Liver (tissue), 9 donors: ENCODE results near the gene ZFP36L2. TPM values are rescaled to one million over a fixed set of nuclear protein-coding genes. Genes with fewer than 3 reads are reported as not detected.

Source experiments
- DNase-seq: peaks from one replicate; pipeline ENCODE4 v3.0.0-alpha.2; 2017; ENCODE audit warnings: low spot score
- H3K27ac ChIP-seq, 2 donors: one replicate each; pipeline ENCODE4 v1.7.0; 2013; ENCODE audit warnings: inconsistent platforms in 2 of 2, low read length in 2 of 2, control low read depth in 1 of 2, low read depth in 1 of 2, mild to moderate bottlenecking in 1 of 2
- H3K27me3 ChIP-seq, 4 donors: one replicate each; pipeline versions ENCODE4 v1.6.1 to v1.7.0; 2013; ENCODE audit warnings: low read length in 3 of 4, inconsistent platforms in 1 of 4, mild to moderate bottlenecking in 1 of 4, moderate library complexity in 1 of 4; ENCODE audit not compliant: control insufficient read depth in 4 of 4, insufficient read depth in 4 of 4
- H3K36me3 ChIP-seq, 4 donors: one replicate each; pipeline versions ENCODE4 v1.6.1 to v1.7.0; 2013; ENCODE audit warnings: low read length in 3 of 4, mild to moderate bottlenecking in 3 of 4, low read depth in 1 of 4, moderate library complexity in 1 of 4; ENCODE audit not compliant: control insufficient read depth in 4 of 4, insufficient read depth in 3 of 4
- H3K4me1 ChIP-seq, 4 donors: one replicate each; pipeline versions ENCODE4 v1.6.1 to v1.7.0; 2013; ENCODE audit warnings: low read length in 3 of 4, mild to moderate bottlenecking in 3 of 4, moderate library complexity in 1 of 4; ENCODE audit not compliant: control insufficient read depth in 4 of 4, insufficient read depth in 4 of 4
- H3K4me3 ChIP-seq, 3 donors: one replicate each; pipeline versions ENCODE4 v1.6.1 to v1.7.0; 2013; ENCODE audit warnings: low read length in 3 of 3, control low read depth in 1 of 3, low read depth in 1 of 3, mild to moderate bottlenecking in 1 of 3
- H3K9ac ChIP-seq, 2 donors: one replicate each; pipeline ENCODE4 v1.7.0; 2013; ENCODE audit warnings: low read length in 2 of 2, mild to moderate bottlenecking in 2 of 2, moderate library complexity in 2 of 2, control low read depth in 1 of 2, low read depth in 1 of 2
- H3K9me3 ChIP-seq, 4 donors: one replicate each; pipeline versions ENCODE4 v1.6.1 to v1.7.0; 2013; ENCODE audit warnings: low read length in 3 of 4; ENCODE audit not compliant: control insufficient read depth in 4 of 4
- ATF3 ChIP-seq: IDR thresholded peaks from 2 replicates; pipeline ENCODE4 v1.6.1; 2016; ENCODE audit warnings: antibody characterized with exemption
- CTCF ChIP-seq: fragments of 150-350 bp; IDR thresholded peaks from 2 replicates; pipeline ENCODE4 v1.5.1; 2017; ENCODE audit warnings: improper control_type of control experiment, low read depth, low read length; ENCODE audit not compliant: missing input control
- EGR1 ChIP-seq, 2 donors: IDR thresholded peaks; 2 replicates each; pipeline ENCODE4 v1.6.1; 2016 to 2018; ENCODE audit warnings: antibody characterized with exemption in 2 of 2, low read depth in 2 of 2
- FOXA1 ChIP-seq: IDR thresholded peaks from 2 replicates; pipeline ENCODE4 v1.6.1; 2016; ENCODE audit warnings: antibody characterized with exemption
- FOXA2 ChIP-seq: IDR thresholded peaks from 2 replicates; pipeline ENCODE4 v1.6.1; 2016; ENCODE audit warnings: antibody characterized with exemption
- GABPA ChIP-seq, 2 donors: IDR thresholded peaks in 1 of 2; conservative IDR thresholded peaks in 1 of 2; 2 replicates each; pipeline ENCODE4 v1.6.1; 2016; ENCODE audit warnings: antibody characterized with exemption in 2 of 2, mild to moderate bottlenecking in 1 of 2, moderate library complexity in 1 of 2
- HNF4A ChIP-seq, 2 donors: conservative IDR thresholded peaks; 2 replicates each; pipeline ENCODE4 v1.6.1; 2016; ENCODE audit warnings: antibody characterized with exemption in 2 of 2, mild to moderate bottlenecking in 2 of 2
- HNF4G ChIP-seq: IDR thresholded peaks from 2 replicates; pipeline ENCODE4 v1.6.1; 2016; ENCODE audit warnings: antibody characterized with exemption
- JUND ChIP-seq, 2 donors: IDR thresholded peaks; 2 replicates each; pipeline ENCODE4 v1.6.1; 2016; ENCODE audit warnings: antibody characterized with exemption in 2 of 2
- MAX ChIP-seq: IDR thresholded peaks from 2 replicates; pipeline ENCODE4 v1.6.1; 2016; ENCODE audit warnings: antibody characterized with exemption
- NR2F2 ChIP-seq: IDR thresholded peaks from 2 replicates; pipeline ENCODE4 v1.6.1; 2016; ENCODE audit warnings: antibody characterized with exemption
- RAD21 ChIP-seq, 2 donors: IDR thresholded peaks; 2 replicates each; pipeline ENCODE4 v1.6.1; 2016; ENCODE audit warnings: antibody characterized with exemption in 2 of 2, mild to moderate bottlenecking in 2 of 2
- RXRA ChIP-seq, 2 donors: IDR thresholded peaks; 2 replicates each; pipeline ENCODE4 v1.6.1; 2017 to 2018; ENCODE audit warnings: antibody characterized with exemption in 2 of 2, mild to moderate bottlenecking in 1 of 2
- ZBTB33 ChIP-seq: IDR thresholded peaks from 2 replicates; pipeline ENCODE4 v1.6.1; 2016; ENCODE audit warnings: antibody characterized with exemption
- WGBS: extraction: QIAGEN DNeasy Blood & Tissue Kit; methylation state at CpG from one replicate; pipeline ENCODE4 v1.1.7; 2013; 5-methylcytosine and 5-hydroxymethylcytosine counted together
- polyA plus RNA-seq, 2 donors: library from polyadenylated mRNA; stranded (reverse) in 1 of 2; unstranded in 1 of 2; fragments of 200-250 nt in 1 of 2; fragments of >200 nt in 1 of 2; fragmentation: Nextera tagmentation in 1 of 2; extraction: Ambion mirVana in 1 of 2; gene quantifications; one replicate each; pipeline versions ENCODE4 v1.2.1 to v1.2.3, GENCODE V29; 2013 to 2015
- total RNA-seq, 2 donors: library from RNA; depleted of rRNA; stranded (reverse); fragments of >200 nt; gene quantifications; one replicate each; pipeline ENCODE4 v1.2.3, GENCODE V29; 2014
- donor health status: healthy.
- donor health status: healthy.
- donor health status: healthy.
- donor health status: healthy.
- donor health status: healthy.

Gene ZFP36L2
- total and polyA plus RNA-seq, 4 donors = 10.3 to 26.8 (median 18.9) TPM

- Histone ChIP-seq H3K9me3 (no peaks in the 10 kb centered on the region), H3K27me3 (no peaks in the 10 kb centered on the region), H3K4me1 (peaks cover 7 to 30% (median 18%) of the 10 kb centered on the region in 4 donors), H3K4me3 (no peak overlapping the region), H3K27ac (no peak overlapping the region), H3K9ac (no peak overlapping the region), H3K36me3 (no peaks in the 10 kb centered on the region)
- WGBS = 94% methylated on average over 6 of the region's 6 CpGs
- DNase-seq = no peak
- no peak for TF ChIP-seq ZBTB33
- TF ChIP-seq MAX = no peak
- TF ChIP-seq FOXA1 = no peak
- TF ChIP-seq RAD21 (IDR thresholded peaks at IDR 0.05) = no peak
- no peak for TF ChIP-seq NR2F2
- no peak for TF ChIP-seq HNF4A (conservative IDR thresholded peaks at IDR 0.05)
- no peak for TF ChIP-seq CTCF
- TF ChIP-seq EGR1 (IDR thresholded peaks at IDR 0.05; ENCODE audit: low read depth in 2 of 2) = no peak
- TF ChIP-seq JUND (IDR thresholded peaks at IDR 0.05) = no peak
- no peak for TF ChIP-seq ATF3
- TF ChIP-seq FOXA2 = no peak
- no peak for TF ChIP-seq HNF4G
- no peak for TF ChIP-seq GABPA (IDR thresholded peaks at IDR 0.05 in 1 of 2, conservative IDR thresholded peaks at IDR 0.05 in 1 of 2)
- no peak for TF ChIP-seq RXRA (IDR thresholded peaks at IDR 0.05)
Observed at GRCh38 chr2:43215673-43216255, 10.6 kb downstream of the ZFP36L2 start.

- TF ChIP-seq FOXA2 = no peak
- TF ChIP-seq RAD21 (IDR thresholded peaks at IDR 0.05) = no peak
- TF ChIP-seq MAX = no peak
- TF ChIP-seq FOXA1 = no peak
- no peak for TF ChIP-seq ATF3
- Histone ChIP-seq H3K27ac (no peak overlapping the region), H3K4me3 (no peak overlapping the region), H3K9me3 (no peaks in the 10 kb centered on the region), H3K4me1 (peaks cover 7 to 26% (median 13%) of the 10 kb centered on the region in 4 donors), H3K27me3 (no peaks in the 10 kb centered on the region), H3K9ac (no peak overlapping the region), H3K36me3 (no peaks in the 10 kb centered on the region)
- DNase-seq = no peak
- 95% methylated on average over 5 of the region's 5 CpGs for WGBS
Observed at GRCh38 chr2:43214253-43214652, 12.2 kb downstream of the ZFP36L2 start.
